Body of pancreas (tissue), 4 donors: ENCODE results near the gene SYT2. TPM values are rescaled to one million over a fixed set of nuclear protein-coding genes. Genes with fewer than 3 reads are reported as not detected.

Experiments
- ATAC-seq: fragments of 150-250 bp; one replicate; pipeline ENCODE4 v1.9.1; 2016
- DNase-seq, 4 donors: peaks; one replicate each; pipeline ENCODE4 v3.0.0-alpha.2; 2019
- H3K27ac ChIP-seq, 4 donors: fragments of 200-600 bp; sonication (generic); 1 replicate in 3 of 4; 2 replicates in 1 of 4; pipeline versions ENCODE4 v1.5.1 to v1.6.1; 2016 to 2019; ENCODE audit warnings: mild to moderate bottlenecking in 1 of 4, mixed read lengths in 1 of 4, moderate library complexity in 1 of 4
- H3K27me3 ChIP-seq, 2 donors: fragments of 200-600 bp; sonication (generic); one replicate each; pipeline ENCODE4 v1.6.0; 2016; ENCODE audit warnings: mild to moderate bottlenecking in 1 of 2
- H3K36me3 ChIP-seq, 2 donors: fragments of 200-600 bp; sonication (generic); replicated peaks in 1 of 2; 2 replicates each; pipeline ENCODE4 v1.5.1; 2016; ENCODE audit warnings: low read depth in 2 of 2; ENCODE audit not compliant: insufficient read depth in 1 of 2
- H3K4me1 ChIP-seq: fragments of 200-600 bp; sonication (generic); one replicate; pipeline ENCODE4 v1.6.0; 2016
- H3K4me3 ChIP-seq, 2 donors: fragments of 200-600 bp; sonication (generic); 1 replicate in 1 of 2; 2 replicates in 1 of 2; pipeline ENCODE4 v1.5.1; 2016 to 2019
- H3K9me3 ChIP-seq, 3 donors: fragments of 200-600 bp; sonication (generic); 1 replicate in 2 of 3; 2 replicates in 1 of 3; pipeline ENCODE4 v1.5.1; 2016
- CTCF ChIP-seq, 7 experiments: fragments of 450-650 bp in 4 of 7; fragments of 200-600 bp in 3 of 7; sonication (generic) in 3 of 7; IDR thresholded peaks; one replicate each; pipeline ENCODE4 v1.5.1; 2016 to 2019; ENCODE audit warnings: antibody characterized with exemption in 7 of 7
- POLR2A ChIP-seq, 3 donors: fragments of 450-650 bp; IDR thresholded peaks; one replicate each; pipeline ENCODE4 v1.6.1; 2016; ENCODE audit warnings: antibody characterized with exemption in 3 of 3, mild to moderate bottlenecking in 2 of 3
- WGBS, 2 donors: methylation state at CpG; one replicate each; pipeline ENCODE4 v1.1.5; 2017; 5-methylcytosine and 5-hydroxymethylcytosine counted together
- intact Hi-C: fragments of 100-400 bp; cut with DNase I; formaldehyde crosslinking; loops from one replicate; pipeline ENCODE4 v1.15.1; 2023
- total RNA-seq, 2 donors: library from RNA; depleted of rRNA; stranded (reverse); fragments of >200 nt; gene quantifications; one replicate each; pipeline ENCODE4 v1.1.0, GENCODE V29; 2016

Gene SYT2
- total RNA-seq, 2 donors from 2014 or later, result not detected

GRCh38 chr1:202569393-202570322, 140.6 kb downstream of the SYT2 start:
- ATAC-seq (no peak), DNase-seq (no peak)
- Histone ChIP-seq H3K4me1 (no peaks in the 10 kb centered on the region), H3K4me3 (no peak overlapping the region), H3K27ac (no peak overlapping the region), H3K9me3 (no peaks in the 10 kb centered on the region), H3K27me3 (no peaks in the 10 kb centered on the region), H3K36me3 (peaks cover 0 to 4% of the 10 kb centered on the region in 2 donors)
- intact Hi-C loops, result no loop called here
- TF ChIP-seq POLR2A (IDR thresholded peaks at IDR 0.05) (no peak), CTCF (IDR thresholded peaks at IDR 0.05) (no peak)

- ATAC-seq, result no peak
- peaks cover 0 to 4% of the 10 kb centered on the region in 2 donors for H3K36me3 ChIP-seq
Measured at GRCh38 chr1:202568826-202569225, 141.4 kb downstream of the SYT2 start.

GRCh38 chr1:202568410-202568809, 141.8 kb downstream of the SYT2 start:
- no peaks in the 10 kb centered on the region for H3K27me3 ChIP-seq
- DNase-seq (no peak), ATAC-seq (no peak)
- H3K9me3 ChIP-seq, result no peaks in the 10 kb centered on the region
- intact Hi-C loops, result no loop called here
- TF ChIP-seq POLR2A (IDR thresholded peaks at IDR 0.05) (no peak), CTCF (IDR thresholded peaks at IDR 0.05) (no peak)
- WGBS, 2 donors, result 74 to 92% methylated on average over 2 of the region's 2 CpGs
- H3K4me3 ChIP-seq, result no peak overlapping the region
- no peaks in the 10 kb centered on the region for H3K4me1 ChIP-seq
- H3K27ac ChIP-seq, result no peak overlapping the region
- peaks cover 0 to 4% of the 10 kb centered on the region in 2 donors for H3K36me3 ChIP-seq

More at GRCh38 chr1:202568826-202569225, 141.4 kb downstream of the SYT2 start:
- intact Hi-C loops, result no loop called here
- DNase-seq, result no peak
- Histone ChIP-seq H3K4me3 (no peak overlapping the region), H3K27ac (no peak overlapping the region), H3K27me3 (no peaks in the 10 kb centered on the region), H3K4me1 (no peaks in the 10 kb centered on the region), H3K9me3 (no peaks in the 10 kb centered on the region)
- WGBS, 2 donors, result 80 to 87% methylated on average over 4 of the region's 4 CpGs
- TF ChIP-seq POLR2A (IDR thresholded peaks at IDR 0.05) (no peak), CTCF (IDR thresholded peaks at IDR 0.05) (no peak)

DNA sequence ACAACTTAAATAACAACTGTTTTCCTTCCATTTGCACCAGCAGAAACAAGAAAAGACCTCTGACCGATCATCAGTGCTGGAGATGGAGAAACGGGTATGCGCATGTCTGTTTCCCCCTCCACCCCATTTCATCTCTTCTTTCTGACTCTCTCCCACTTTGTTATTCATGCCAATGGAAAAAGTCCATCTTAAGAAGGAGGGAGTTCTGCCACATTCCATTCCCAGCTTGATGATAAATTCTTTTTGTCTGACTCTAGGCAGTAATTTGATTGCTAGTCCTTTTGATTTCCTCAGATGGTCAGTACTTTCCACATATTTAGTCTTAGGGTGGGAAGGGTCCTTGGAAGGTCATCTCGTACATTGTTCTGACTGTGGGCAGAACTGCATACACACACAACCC, 142.5 kb downstream of the SYT2 start:
- no peak for DNase-seq
- intact Hi-C loops, result no loop called here

More for the DNA sequence above, 142.5 kb downstream of the SYT2 start:
- Histone ChIP-seq H3K4me3 (no peak overlapping the region), H3K27me3 (no peaks in the 10 kb centered on the region), H3K27ac (no peak overlapping the region), H3K4me1 (no peaks in the 10 kb centered on the region), H3K36me3 (peaks cover 0 to 4% of the 10 kb centered on the region in 2 donors), H3K9me3 (no peaks in the 10 kb centered on the region)
- ATAC-seq, result no peak
- TF ChIP-seq POLR2A (IDR thresholded peaks at IDR 0.05) (no peak), CTCF (IDR thresholded peaks at IDR 0.05) (no peak)
- 88 to 95% methylated on average over 4 of the region's 4 CpGs for WGBS, 2 donors
